OCI-LY7 (cell line): ENCODE data around the gene PTPRO.

Source experiments
- CTCF ChIP-seq: fragments of 200-600 bp; sonication (generic); conservative IDR thresholded peaks from 2 replicates; pipeline ENCODE4 v1.5.1; 2014; ENCODE audit warnings: mild to moderate bottlenecking, antibody characterized with exemption, low read length, moderate library complexity, mixed read lengths
- EZH2phosphoT487 ChIP-seq: fragments of 200-600 bp; sonication (generic); IDR thresholded peaks from 2 replicates; pipeline ENCODE4 v1.6.1; 2018; ENCODE audit warnings: low read depth, borderline replicate concordance, mild to moderate bottlenecking, mixed run types, antibody characterized with exemption, low read length, moderate library complexity, mixed read lengths

GRCh38 chr12:15550793-15551192, 228.5 kb downstream of the PTPRO start:
- TF ChIP-seq CTCF (no peak), EZH2phosphoT487 (no peak)
